Cardiac muscle cell (in vitro differentiated cells and primary cell): ENCODE data around the gene NPIPB13. TPM values are rescaled to one million over a fixed set of nuclear protein-coding genes. Genes with fewer than 3 reads are reported as not detected.
"Not testable (repeated sequence)": the region's sequence is repeated elsewhere in the genome, so short reads cannot be mapped to it uniquely, and the experiment has no call there.

Experiments used
- DNase-seq, 2 donors: peaks; one replicate each; pipeline versions ENCODE4 v3.0.0 to v3.0.0-alpha.2; 2010 to 2017; ENCODE audit warnings: low read depth in 1 of 2, low spot score in 1 of 2
- H3K27ac ChIP-seq: fragments of 200-600 bp; sonication (generic); 2 replicates; pipeline ENCODE4 v1.5.1; 2016
- H3K27me3 ChIP-seq: fragments of 200-600 bp; sonication (generic); 2 replicates; pipeline ENCODE4 v1.6.0; 2016; ENCODE audit warnings: control low read depth
- H3K36me3 ChIP-seq: fragments of 200-600 bp; sonication (generic); 2 replicates; pipeline ENCODE4 v1.5.1; 2016; ENCODE audit warnings: control low read depth
- H3K4me1 ChIP-seq: fragments of 200-600 bp; sonication (generic); 2 replicates; pipeline ENCODE4 v1.8.1; 2017; ENCODE audit warnings: low read depth, mild to moderate bottlenecking, mixed run types
- H3K4me3 ChIP-seq: fragments of 200-600 bp; sonication (generic); 2 replicates; pipeline ENCODE4 v1.5.1; 2016; ENCODE audit warnings: mild to moderate bottlenecking
- H3K9me3 ChIP-seq: fragments of 200-600 bp; sonication (generic); 2 replicates; pipeline ENCODE4 v1.5.1; 2017; ENCODE audit warnings: low read depth, mild to moderate bottlenecking, control low read depth
- polyA plus RNA-seq: library from polyadenylated mRNA; unstranded; fragments of >200 nt; fragmentation: Nextera tagmentation; extraction: Ambion mirVana; gene quantifications from 2 replicates; pipeline ENCODE4 v1.2.1, GENCODE V29; 2016
- total RNA-seq: library from RNA; depleted of rRNA; stranded (reverse); fragments of >200 nt; gene quantifications from 2 replicates; pipeline ENCODE4 v1.2.3, GENCODE V29; 2016

The NPIPB13 gene
- 0.07 and 3.2 TPM in 2 replicates for total RNA-seq
- polyA plus RNA-seq = 4.1 and 5.3 TPM in 2 replicates

DNA sequence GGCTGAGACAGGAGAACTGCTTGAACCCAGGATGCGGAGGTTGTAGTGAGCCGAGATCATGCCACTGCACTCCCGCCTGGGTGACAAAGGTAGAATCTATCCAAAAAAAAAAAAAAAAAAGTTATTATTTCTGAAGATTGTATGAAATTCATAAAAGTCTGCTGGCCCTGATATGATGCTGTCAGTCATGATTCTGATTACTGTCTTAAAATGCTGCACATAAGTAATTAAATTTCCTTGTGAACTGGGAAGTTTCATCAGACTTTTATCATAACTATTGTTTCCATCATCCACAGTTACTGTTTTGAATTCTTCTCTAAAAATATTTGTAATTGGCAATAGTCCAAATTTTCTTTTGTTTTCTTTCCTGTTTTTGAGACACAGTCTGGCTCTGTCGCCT lies at the start of gene NPIPB13:
Gene NPIPB13, minus strand, starts transcription at position 101 of the 400 bp plus-strand sequence. CDS start 2,906 bp downstream, outside the sequence.
- H3K4me3 ChIP-seq = not testable (repeated sequence)

DNA sequence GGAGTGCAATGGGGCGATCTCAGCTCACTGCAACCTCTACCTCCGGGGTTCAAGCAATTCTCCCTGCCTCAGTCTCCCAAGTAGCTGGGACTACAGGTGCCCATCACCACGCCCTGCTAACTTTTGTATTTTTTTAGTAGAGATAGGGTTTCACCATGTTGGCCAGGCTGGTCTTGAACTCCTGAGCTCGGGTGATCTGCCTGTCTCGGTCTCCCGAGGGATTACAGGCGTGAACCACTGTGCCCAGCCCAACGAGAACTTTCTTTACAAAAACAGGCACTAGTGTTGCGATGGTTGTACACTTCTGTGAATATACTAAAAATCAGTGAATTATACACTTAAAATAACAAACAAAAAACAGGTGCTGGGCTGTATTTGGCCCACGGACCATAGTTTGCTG lies 34.1 kb upstream of the NPIPB13 start:
- DNase-seq, H3K27ac ChIP-seq, H3K4me1 ChIP-seq, H3K27me3 ChIP-seq, H3K9me3 ChIP-seq, H3K36me3 ChIP-seq, H3K4me3 ChIP-seq: not testable (repeated sequence)

More for the DNA sequence above, at the start of gene NPIPB13:
- not testable (repeated sequence) for H3K27ac ChIP-seq, H3K36me3 ChIP-seq, H3K27me3 ChIP-seq, DNase-seq, H3K9me3 ChIP-seq, H3K4me1 ChIP-seq

DNA sequence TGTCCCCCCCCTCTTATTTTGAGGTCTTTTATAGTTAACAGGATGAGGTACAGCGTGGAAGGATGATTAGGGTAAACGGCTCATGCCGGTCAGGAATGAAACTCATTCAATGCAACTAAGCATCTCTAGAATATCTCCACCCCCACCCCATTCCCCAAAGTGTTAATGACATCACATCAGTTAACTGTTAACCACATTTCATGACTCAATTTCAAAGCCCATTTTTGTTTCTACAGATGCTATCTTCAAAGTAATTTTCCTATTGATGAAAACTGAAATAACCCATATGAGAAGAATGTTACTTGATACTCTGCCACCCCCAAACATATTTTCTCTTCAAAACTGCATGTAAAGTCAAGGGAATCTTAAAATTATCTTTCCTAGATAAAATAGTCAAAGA lies 30.2 kb upstream of the NPIPB13 start:
- H3K4me1 ChIP-seq, H3K9me3 ChIP-seq, H3K27me3 ChIP-seq, DNase-seq, H3K4me3 ChIP-seq, H3K36me3 ChIP-seq, H3K27ac ChIP-seq: not testable (repeated sequence)

DNA sequence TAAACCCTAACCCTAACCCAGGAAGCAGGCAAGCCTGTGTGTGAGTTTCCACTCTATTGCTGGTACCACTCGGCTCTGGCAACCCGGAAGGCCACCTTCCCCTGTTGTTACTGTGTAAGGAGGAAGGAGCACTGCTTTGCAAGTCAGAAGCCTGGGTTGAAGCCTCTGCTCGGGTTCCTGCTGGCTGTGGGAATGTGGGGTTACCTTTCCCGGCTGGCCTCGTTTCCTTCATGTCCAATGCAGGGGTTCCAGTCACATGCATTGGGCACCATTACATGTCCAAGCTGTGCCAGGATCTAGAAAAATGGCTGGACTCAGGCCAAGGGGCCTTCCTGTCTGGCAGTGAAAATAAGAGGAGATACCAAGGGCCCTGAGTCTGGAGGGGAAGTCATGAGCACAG lies 31.2 kb downstream of the NPIPB13 start:
- not testable (repeated sequence) for H3K27ac ChIP-seq, H3K27me3 ChIP-seq

DNA sequence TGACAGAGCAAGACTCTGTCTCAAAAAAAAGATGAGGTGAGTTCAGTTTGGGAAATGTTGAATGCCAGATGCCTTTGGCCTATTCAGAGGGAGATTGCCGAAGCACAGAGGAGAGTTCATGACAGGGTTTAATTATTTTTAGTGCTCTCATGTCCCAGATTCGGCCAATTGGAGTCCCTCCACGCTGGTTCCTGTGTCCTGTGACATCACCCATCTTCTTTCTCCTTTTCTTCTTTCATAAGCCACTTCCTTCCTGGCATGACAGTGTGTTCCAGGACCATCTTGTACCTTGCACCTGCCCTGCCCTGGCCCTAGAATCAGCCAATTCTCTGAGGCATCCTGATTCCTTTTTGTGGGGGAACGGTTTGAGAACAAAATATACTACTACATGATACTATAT lies 36.9 kb downstream of the NPIPB13 start:
- not testable (repeated sequence) for H3K4me1 ChIP-seq, H3K9me3 ChIP-seq, H3K27ac ChIP-seq, DNase-seq, H3K4me3 ChIP-seq, H3K36me3 ChIP-seq, H3K27me3 ChIP-seq

More for the DNA sequence above, 31.2 kb downstream of the NPIPB13 start:
- not testable (repeated sequence) for DNase-seq, H3K4me3 ChIP-seq, H3K9me3 ChIP-seq, H3K36me3 ChIP-seq, H3K4me1 ChIP-seq

- not testable (repeated sequence) for H3K27me3 ChIP-seq, H3K4me3 ChIP-seq, H3K9me3 ChIP-seq, H3K27ac ChIP-seq, DNase-seq, H3K4me1 ChIP-seq, H3K36me3 ChIP-seq
Measured at GRCh38 chr16:30209032-30209431, 39.2 kb downstream of the NPIPB13 start.

GRCh38 chr16:30207063-30207704 lies 41.1 kb downstream of the NPIPB13 start:
- not testable (repeated sequence) for H3K4me1 ChIP-seq, H3K27me3 ChIP-seq, H3K4me3 ChIP-seq, H3K27ac ChIP-seq, H3K36me3 ChIP-seq, DNase-seq, H3K9me3 ChIP-seq

- not testable (repeated sequence) for H3K27ac ChIP-seq, H3K36me3 ChIP-seq, DNase-seq, H3K4me1 ChIP-seq, H3K27me3 ChIP-seq, H3K4me3 ChIP-seq, H3K9me3 ChIP-seq
Measured at GRCh38 chr16:30206252-30206651, 42.0 kb downstream of the NPIPB13 start.

GRCh38 chr16:30205541-30206236 lies 42.6 kb downstream of the NPIPB13 start:
- not testable (repeated sequence) for H3K36me3 ChIP-seq, H3K4me1 ChIP-seq, H3K27me3 ChIP-seq, H3K4me3 ChIP-seq, H3K9me3 ChIP-seq, DNase-seq, H3K27ac ChIP-seq

- not testable (repeated sequence) for H3K4me1 ChIP-seq, H3K9me3 ChIP-seq, H3K27me3 ChIP-seq, H3K36me3 ChIP-seq, DNase-seq, H3K27ac ChIP-seq, H3K4me3 ChIP-seq
Measured at GRCh38 chr16:30199608-30200343, 48.5 kb downstream of the NPIPB13 start.

DNA sequence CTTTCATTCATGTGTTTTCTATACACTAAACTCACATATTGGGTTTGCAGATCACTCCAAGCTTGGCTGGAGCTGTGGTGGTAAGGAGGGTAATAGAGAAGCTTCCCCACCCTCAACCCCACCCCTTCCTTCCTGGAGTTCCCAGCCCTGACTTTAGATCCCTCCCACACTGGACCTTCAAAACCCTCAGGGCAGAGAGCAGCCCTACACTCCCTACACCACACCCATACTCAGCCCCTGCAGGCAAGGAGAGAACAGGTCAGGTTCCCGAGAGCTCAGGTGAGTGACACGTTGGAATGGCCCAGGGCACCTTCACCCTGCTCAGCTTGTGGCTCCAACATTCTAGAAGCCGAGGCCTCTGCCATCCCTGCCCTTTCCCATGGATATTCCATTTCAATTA lies 49.2 kb downstream of the NPIPB13 start, which contains the start of gene SULT1A3:
Gene SULT1A3, plus strand, starts transcription at position 207 of the 400 bp plus-strand sequence. CDS start 1,474 bp downstream, outside the sequence.
- H3K27ac ChIP-seq, DNase-seq, H3K36me3 ChIP-seq, H3K4me3 ChIP-seq, H3K9me3 ChIP-seq, H3K27me3 ChIP-seq, H3K4me1 ChIP-seq: not testable (repeated sequence)
